ENCODE data around the gene RAPSN. TPM values are rescaled to one million over a fixed set of nuclear protein-coding genes. Genes with fewer than 3 reads are reported as not detected.
A peak's percentile ranks its signal among the peaks of the same experiment; 100 is the strongest.

Gene RAPSN
- total RNA-seq, 4 donors from 2014 or later, result 0.42 to 1.4 (median 0.70) TPM

DNA sequence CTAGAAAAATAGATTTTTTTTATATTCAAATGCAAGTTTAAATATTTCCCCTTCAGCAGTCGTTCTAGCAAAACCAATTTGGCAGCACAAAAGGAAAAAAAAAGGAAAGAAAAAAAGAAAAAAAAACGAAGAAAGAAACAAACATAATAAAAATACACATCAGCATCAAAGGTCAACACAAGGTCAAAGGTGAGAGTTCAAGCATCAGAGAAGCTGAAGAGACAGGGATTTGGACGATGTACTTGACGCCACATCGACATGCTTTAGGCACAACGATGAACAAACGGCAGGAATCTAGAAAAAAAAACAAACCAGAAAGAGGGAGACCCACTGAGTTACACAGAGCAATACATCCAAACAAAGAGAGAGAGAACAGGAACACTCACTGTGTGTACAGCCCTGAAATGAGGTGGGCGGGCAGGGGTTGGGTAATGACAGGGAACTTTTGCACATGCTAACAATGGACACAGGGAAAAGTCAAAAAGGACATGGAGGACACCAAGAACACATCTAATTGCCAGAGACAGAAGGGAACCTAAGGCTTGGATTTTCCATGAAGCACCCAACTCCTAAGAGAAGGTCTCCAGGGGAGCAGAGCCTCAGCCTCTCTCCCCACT, 19.8 kb upstream of the RAPSN start:
- H3K27me3 ChIP-seq, result no peaks in the 10 kb centered on the region
- 56% methylated on average over 8 of the region's 8 CpGs for WGBS

DNA sequence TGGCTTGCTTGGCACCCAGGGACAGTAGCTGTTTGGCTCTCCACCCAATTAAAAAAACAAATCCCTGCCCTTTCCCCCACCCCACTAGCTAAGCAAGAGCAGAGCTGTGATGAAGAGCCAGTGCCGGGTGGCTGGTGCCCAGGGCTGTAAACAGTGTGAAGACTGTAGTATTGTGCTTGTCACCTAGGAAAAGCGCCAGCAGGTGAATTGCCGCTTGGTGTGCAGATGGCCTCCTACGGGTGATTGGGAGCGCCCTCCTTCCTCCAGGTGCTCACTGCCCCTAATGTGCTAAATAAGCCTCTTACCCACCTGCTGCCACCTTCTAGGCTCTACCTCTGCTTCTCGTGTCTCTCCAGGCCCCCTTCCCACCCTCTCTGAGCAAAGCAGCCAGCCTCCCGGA, 18.4 kb upstream of the RAPSN start:
- 80% methylated on average over 7 of the region's 7 CpGs for WGBS
- Histone ChIP-seq H3K9me3 (no peaks in the 10 kb centered on the region), H3K4me1 (peaks cover 35 to 72% (median 69%) of the 10 kb centered on the region in 4 donors), H3K27me3 (no peaks in the 10 kb centered on the region), H3K4me3 (no peak overlapping the region), H3K36me3 (peaks cover 8 to 60% (median 40%) of the 10 kb centered on the region in 4 donors), H3K27ac (replicated peaks in 1 of 4) (peak overlapping the region; percentile 63 to 75 (median 69))
- no peak for TF ChIP-seq POLR2AphosphoS5 (IDR thresholded peaks at IDR 0.05)
- TF ChIP-seq, protein P1, sequence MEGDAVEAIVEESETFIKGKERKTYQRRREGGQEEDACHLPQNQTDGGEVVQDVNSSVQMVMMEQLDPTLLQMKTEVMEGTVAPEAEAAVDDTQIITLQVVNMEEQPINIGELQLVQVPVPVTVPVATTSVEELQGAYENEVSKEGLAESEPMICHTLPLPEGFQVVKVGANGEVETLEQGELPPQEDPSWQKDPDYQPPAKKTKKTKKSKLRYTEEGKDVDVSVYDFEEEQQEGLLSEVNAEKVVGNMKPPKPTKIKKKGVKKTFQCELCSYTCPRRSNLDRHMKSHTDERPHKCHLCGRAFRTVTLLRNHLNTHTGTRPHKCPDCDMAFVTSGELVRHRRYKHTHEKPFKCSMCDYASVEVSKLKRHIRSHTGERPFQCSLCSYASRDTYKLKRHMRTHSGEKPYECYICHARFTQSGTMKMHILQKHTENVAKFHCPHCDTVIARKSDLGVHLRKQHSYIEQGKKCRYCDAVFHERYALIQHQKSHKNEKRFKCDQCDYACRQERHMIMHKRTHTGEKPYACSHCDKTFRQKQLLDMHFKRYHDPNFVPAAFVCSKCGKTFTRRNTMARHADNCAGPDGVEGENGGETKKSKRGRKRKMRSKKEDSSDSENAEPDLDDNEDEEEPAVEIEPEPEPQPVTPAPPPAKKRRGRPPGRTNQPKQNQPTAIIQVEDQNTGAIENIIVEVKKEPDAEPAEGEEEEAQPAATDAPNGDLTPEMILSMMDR (IDR thresholded peaks at IDR 0.05), result no peak
- no peak for TF ChIP-seq POLR2A (IDR thresholded peaks at IDR 0.05; ENCODE audit: low read depth)
- TF ChIP-seq EP300 (IDR thresholded peaks at IDR 0.05), result no peak
- intact Hi-C loops (cut with DNase I), result no loop called here
- no peak for DNase-seq (ENCODE audit: extremely low spot score)

More for the DNA sequence above, 19.8 kb upstream of the RAPSN start:
- intact Hi-C loops (cut with DNase I), result no loop called here
- TF ChIP-seq POLR2AphosphoS5 (IDR thresholded peaks at IDR 0.05), result no peak
- TF ChIP-seq EP300 (IDR thresholded peaks at IDR 0.05), result no peak
- H3K36me3 ChIP-seq, result peaks cover 22 to 60% (median 52%) of the 10 kb centered on the region in 4 donors
- DNase-seq (ENCODE audit: extremely low spot score), result no peak
- peak overlapping the region; percentile 63 to 75 (median 70) for H3K27ac ChIP-seq (replicated peaks in 1 of 4)
- no peaks in the 10 kb centered on the region for H3K9me3 ChIP-seq
- H3K4me1 ChIP-seq, result peaks cover 35 to 72% (median 69%) of the 10 kb centered on the region in 4 donors
- H3K4me3 ChIP-seq, result no peak overlapping the region

DNA sequence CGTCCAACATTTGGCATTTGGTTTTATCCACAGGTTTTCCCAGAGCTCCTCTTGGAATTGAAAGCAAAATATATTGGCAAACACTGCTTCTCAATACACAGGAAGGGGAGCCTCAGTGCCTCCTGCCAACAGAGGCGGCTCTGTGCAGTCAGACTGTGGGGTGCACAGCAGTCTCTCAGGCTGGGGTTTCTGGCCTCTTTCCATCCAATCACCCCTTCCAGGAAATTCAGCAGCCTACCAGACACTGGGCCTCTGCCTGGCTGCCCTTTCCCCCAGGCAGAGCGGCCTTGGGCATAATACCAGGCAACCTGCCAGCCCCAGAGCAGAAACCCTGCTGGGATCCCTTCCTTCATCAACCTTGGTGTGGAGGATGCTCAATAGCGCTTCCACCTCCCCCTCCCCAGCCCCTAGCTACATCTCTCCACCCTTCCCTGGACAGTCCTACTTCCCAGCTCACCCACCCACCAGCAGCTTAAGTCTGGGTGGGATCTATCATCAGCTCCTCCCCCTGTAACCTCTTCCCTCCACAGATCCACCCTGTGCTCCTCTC, 17.8 kb upstream of the RAPSN start:
- WGBS, result 44% methylated on average over 3 of the region's 4 CpGs
- peaks cover 3 to 59% (median 36%) of the 10 kb centered on the region in 4 donors for H3K36me3 ChIP-seq
- peak overlapping the region; percentile 63 to 75 (median 69) for H3K27ac ChIP-seq (replicated peaks in 1 of 4)
- H3K27me3 ChIP-seq, result no peaks in the 10 kb centered on the region
- TF ChIP-seq, protein P1 (IDR thresholded peaks at IDR 0.05), result no peak
- TF ChIP-seq POLR2A (IDR thresholded peaks at IDR 0.05; ENCODE audit: low read depth) (no peak), POLR2AphosphoS5 (IDR thresholded peaks at IDR 0.05) (peak in 1 of 2 donors; percentile 18), EP300 (IDR thresholded peaks at IDR 0.05) (no peak)
- H3K4me1 ChIP-seq, result peaks cover 35 to 72% (median 69%) of the 10 kb centered on the region in 4 donors
- no peaks in the 10 kb centered on the region for H3K9me3 ChIP-seq
- H3K4me3 ChIP-seq, result peak overlapping the region in 2 of 4 donors; percentile 12 to 14
- DNase-seq (ENCODE audit: extremely low spot score), result no peak
- intact Hi-C loops (cut with DNase I), result no loop called here

DNA sequence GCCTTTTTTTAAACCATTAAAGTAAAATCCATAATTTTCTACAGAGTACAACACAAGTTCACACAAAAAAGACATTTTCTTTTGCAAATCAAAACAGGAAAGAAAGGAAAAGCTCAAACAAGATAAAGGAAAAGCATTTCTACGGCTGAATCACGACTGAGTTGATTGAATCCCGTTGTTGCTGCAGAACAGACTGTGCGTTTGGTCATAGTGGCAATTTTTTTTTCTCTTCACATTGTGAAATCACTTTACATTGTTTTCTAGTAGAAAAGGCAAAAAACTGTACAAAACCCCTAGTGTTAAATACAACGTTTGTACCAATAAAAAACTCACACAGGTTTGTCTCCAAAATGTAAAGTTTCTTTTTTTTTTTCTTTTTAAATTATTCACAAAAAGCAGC, 17.3 kb upstream of the RAPSN start:
- WGBS, result 35% methylated on average over 5 of the region's 5 CpGs
- intact Hi-C loops (cut with DNase I), result no loop called here
- Histone ChIP-seq H3K4me3 (peak overlapping the region in 1 of 4 donors; percentile 14), H3K27ac (replicated peaks in 1 of 4) (peak overlapping the region; percentile 63 to 75 (median 69)), H3K4me1 (peaks cover 35 to 68% (median 64%) of the 10 kb centered on the region in 4 donors), H3K36me3 (peaks cover 2 to 59% (median 32%) of the 10 kb centered on the region in 4 donors), H3K27me3 (no peaks in the 10 kb centered on the region), H3K9me3 (no peaks in the 10 kb centered on the region)
- DNase-seq (ENCODE audit: extremely low spot score), result no peak
- TF ChIP-seq EP300 (IDR thresholded peaks at IDR 0.05), result no peak
- TF ChIP-seq POLR2A (IDR thresholded peaks at IDR 0.05; ENCODE audit: low read depth), result no peak
- TF ChIP-seq POLR2AphosphoS5 (IDR thresholded peaks at IDR 0.05), result no peak
- TF ChIP-seq, protein P1 (IDR thresholded peaks at IDR 0.05), result no peak

DNA sequence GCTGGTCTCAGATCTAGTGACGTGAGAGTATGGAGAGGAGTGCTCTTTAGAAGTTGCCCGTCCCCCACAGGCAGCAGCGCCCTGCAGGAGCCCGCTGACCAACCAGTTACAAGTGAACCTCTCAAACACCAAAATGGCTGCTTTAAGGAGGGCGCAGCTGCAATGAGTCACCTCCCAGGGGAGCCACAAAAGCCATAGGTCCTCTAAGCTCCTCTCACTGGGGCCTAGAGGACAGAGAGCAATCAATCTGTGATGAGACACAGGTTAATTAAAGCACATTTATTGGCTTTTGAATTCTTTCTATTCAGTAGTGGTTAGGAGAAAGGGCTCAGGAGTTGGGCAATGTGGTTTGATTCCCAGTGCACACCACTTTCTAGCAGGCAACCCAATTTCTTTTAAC, 15.5 kb upstream of the RAPSN start:
- H3K4me3 ChIP-seq, result no peak overlapping the region
- H3K4me1 ChIP-seq, result peaks cover 32 to 52% (median 48%) of the 10 kb centered on the region in 4 donors
- TF ChIP-seq, protein P1 (IDR thresholded peaks at IDR 0.05), result no peak
- TF ChIP-seq POLR2A (IDR thresholded peaks at IDR 0.05; ENCODE audit: low read depth) (no peak), POLR2AphosphoS5 (IDR thresholded peaks at IDR 0.05) (no peak), EP300 (IDR thresholded peaks at IDR 0.05) (no peak)
- H3K27me3 ChIP-seq, result no peaks in the 10 kb centered on the region
- H3K27ac ChIP-seq (replicated peaks in 1 of 4), result peak overlapping the region in 1 of 4 donors; percentile 36
- no peak for DNase-seq (ENCODE audit: extremely low spot score)
- H3K9me3 ChIP-seq, result no peaks in the 10 kb centered on the region
- WGBS, result 85% methylated on average over 5 of the region's 5 CpGs
- peaks cover 0 to 56% (median 22%) of the 10 kb centered on the region in 4 donors for H3K36me3 ChIP-seq
- intact Hi-C loops (cut with DNase I), result no loop called here

All from esophagus muscularis mucosa (tissue), 4 donors.